IgD-negative memory B cell (primary cell): ENCODE data around the gene CS. TPM values are rescaled to one million over a fixed set of nuclear protein-coding genes. Genes with fewer than 3 reads are reported as not detected.

Experiments
- H3K27ac Mint-ChIP-seq, 3 donors: one replicate each; pipeline ENCODE4 v1.8.0; 2020 to 2022; ENCODE audit warnings: mild to moderate bottlenecking in 3 of 3, mixed read lengths in 3 of 3, moderate library complexity in 1 of 3
- H3K27me3 Mint-ChIP-seq: one replicate; pipeline ENCODE4 v1.8.0; 2021; ENCODE audit warnings: mixed read lengths
- H3K36me3 Mint-ChIP-seq: one replicate; pipeline ENCODE4 v1.8.0; 2020; ENCODE audit warnings: mild to moderate bottlenecking, mixed read lengths
- H3K4me1 Mint-ChIP-seq, 3 donors: one replicate each; pipeline ENCODE4 v1.8.0; 2020 to 2022; ENCODE audit warnings: mixed read lengths in 3 of 3, mild to moderate bottlenecking in 1 of 3
- H3K4me3 Mint-ChIP-seq, 4 donors: one replicate each; pipeline ENCODE4 v1.8.0; 2020 to 2022; ENCODE audit warnings: mild to moderate bottlenecking in 4 of 4, mixed read lengths in 4 of 4, moderate library complexity in 3 of 4
- H3K9me3 Mint-ChIP-seq, 3 donors: one replicate each; pipeline ENCODE4 v1.8.0; 2020 to 2021; ENCODE audit warnings: mixed read lengths in 3 of 3, mild to moderate bottlenecking in 1 of 3
- polyA plus RNA-seq: library from polyadenylated mRNA; unstranded; fragments of 300-500 nt; fragmentation: Illumina TruSeq; gene quantifications from one replicate; pipeline ENCODE4 v1.2.3, GENCODE V29; 2021

Gene CS
- polyA plus RNA-seq, 1 donor from 2014 or later: 79.3 TPM

DNA sequence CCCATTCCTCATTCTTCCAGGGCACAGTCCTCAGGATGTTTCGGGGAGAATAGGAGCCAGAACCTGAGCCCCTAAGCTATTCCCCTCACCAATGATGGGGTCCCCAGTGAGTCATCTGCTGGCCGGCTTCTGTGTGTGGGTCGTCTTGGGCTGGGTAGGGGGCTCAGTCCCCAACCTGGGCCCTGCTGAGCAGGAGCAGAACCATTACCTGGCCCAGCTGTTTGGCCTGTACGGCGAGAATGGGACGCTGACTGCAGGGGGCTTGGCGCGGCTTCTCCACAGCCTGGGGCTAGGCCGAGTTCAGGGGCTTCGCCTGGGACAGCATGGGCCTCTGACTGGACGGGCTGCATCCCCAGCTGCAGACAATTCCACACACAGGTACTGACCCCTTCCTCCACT is 68.9 kb downstream of the CS start:
- H3K36me3 Mint-ChIP-seq: no peaks in the 10 kb centered on the region
- H3K4me3 Mint-ChIP-seq: no peak overlapping the region
- no peak overlapping the region for H3K27ac Mint-ChIP-seq
- H3K9me3 Mint-ChIP-seq: no peaks in the 10 kb centered on the region
- H3K4me1 Mint-ChIP-seq: peaks cover 0 to 2% (median 0%) of the 10 kb centered on the region in 3 donors
- no peaks in the 10 kb centered on the region for H3K27me3 Mint-ChIP-seq

DNA sequence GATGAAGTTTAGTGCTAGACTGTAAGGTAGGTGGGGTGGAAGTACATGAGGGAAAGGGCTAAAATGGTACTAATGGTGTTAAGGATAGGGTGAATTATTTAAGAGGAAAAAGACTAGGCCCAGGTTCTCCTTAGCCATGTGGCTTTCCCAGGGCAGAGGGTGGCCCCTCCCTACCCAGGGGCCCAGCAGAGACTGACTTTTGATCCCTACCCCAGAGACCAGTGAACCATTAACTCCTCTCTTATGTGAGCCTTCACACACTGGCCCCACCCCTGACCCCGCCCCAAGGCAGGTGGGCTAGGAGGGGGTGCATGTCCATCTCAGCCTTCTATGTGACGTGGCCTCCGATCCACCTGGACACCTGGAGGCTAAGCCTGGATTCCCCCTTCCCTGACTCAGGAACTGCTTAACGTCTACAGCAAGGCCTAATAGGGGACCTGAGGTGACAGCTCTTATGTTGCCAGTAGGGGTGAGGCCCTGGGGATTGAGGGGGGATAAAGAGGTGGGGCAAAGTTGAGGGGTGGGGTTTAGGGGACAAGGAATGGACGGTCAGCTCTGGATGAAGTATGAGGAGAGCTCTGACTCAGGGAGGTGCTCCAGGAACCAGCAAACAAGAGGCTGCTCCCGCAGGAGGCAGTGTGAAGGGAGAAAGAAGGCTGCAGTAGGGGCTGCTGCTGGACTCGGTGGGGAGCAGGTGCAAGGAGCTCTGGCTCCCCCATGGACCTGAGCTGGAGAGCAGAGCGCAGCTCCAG is 69.5 kb downstream of the CS start:
- no peaks in the 10 kb centered on the region for H3K27me3 Mint-ChIP-seq
- H3K4me1 Mint-ChIP-seq: peaks cover 0 to 2% (median 0%) of the 10 kb centered on the region in 3 donors
- H3K27ac Mint-ChIP-seq: peak overlapping the region in 1 of 3 donors; percentile 19
- H3K4me3 Mint-ChIP-seq: no peak overlapping the region
- no peaks in the 10 kb centered on the region for H3K36me3 Mint-ChIP-seq
- no peaks in the 10 kb centered on the region for H3K9me3 Mint-ChIP-seq

DNA sequence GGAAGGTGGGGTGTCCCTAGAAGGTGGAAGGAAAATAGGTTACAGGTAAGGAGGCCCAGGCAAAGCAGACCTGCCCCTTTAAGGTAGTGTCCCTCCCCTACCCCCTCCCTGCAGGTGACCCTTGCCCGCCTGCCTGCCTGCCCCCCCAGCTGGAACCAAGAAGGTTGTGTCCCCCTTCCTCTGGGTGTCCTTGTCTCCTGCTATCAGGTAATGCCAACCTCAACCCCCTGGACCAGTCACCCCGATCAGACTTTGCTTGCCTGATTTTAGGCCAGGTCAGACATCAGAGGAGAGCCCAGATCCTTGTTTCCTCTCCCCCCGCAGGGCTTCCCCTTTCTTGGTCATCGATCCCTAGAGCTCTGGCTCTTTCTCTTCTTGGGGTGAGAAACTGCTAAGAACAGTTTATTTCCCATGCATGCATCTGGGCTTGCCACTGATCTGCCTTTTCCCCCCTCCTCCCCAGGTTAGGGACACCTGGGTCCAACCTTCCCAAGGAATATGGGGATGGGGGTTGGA is 70.2 kb downstream of the CS start, which contains the start of gene SLC39A5:
TSS of gene SLC39A5 (plus strand) at position 136 of the 516 bp plus-strand sequence. CDS start 1,224 bp downstream, outside the sequence.
- Mint-ChIP-seq H3K4me3 (no peak within 1 kb of the TSS), H3K27ac (peak within 1 kb of the TSS in 2 of 3 donors; percentile 19 to 71)

DNA sequence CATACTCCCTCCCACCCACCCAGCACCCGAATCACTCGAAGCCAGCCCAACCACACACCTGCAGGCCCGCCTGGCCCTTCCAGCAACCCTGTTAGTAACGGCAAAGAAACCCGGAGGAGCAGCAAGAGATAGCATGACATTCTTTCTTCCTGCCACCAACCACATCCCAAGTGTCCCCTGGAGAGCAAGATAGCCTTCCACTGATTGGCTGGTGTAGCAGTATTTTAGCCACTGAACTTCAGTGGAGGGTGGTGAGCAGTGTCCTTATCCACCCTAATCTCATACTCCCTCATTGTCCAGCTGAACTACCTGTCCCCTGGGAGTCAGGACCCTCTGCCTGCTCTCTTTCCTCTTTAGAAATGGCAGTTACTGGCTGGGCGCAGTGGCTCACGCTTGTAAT is 71.0 kb downstream of the CS start:
- Mint-ChIP-seq H3K9me3 (no peaks in the 10 kb centered on the region), H3K36me3 (no peaks in the 10 kb centered on the region), H3K27ac (no peak overlapping the region), H3K27me3 (no peaks in the 10 kb centered on the region), H3K4me1 (peaks cover under 1 to 10% (median 7%) of the 10 kb centered on the region in 3 donors), H3K4me3 (no peak overlapping the region)

More for the DNA sequence above, 70.2 kb downstream of the CS start, which contains the start of gene SLC39A5:
- H3K27me3 Mint-ChIP-seq: no peaks in the 10 kb centered on the region
- no peaks in the 10 kb centered on the region for H3K9me3 Mint-ChIP-seq
- H3K4me1 Mint-ChIP-seq: peaks cover 0 to 7% (median 6%) of the 10 kb centered on the region in 3 donors
- H3K36me3 Mint-ChIP-seq: no peaks in the 10 kb centered on the region

DNA sequence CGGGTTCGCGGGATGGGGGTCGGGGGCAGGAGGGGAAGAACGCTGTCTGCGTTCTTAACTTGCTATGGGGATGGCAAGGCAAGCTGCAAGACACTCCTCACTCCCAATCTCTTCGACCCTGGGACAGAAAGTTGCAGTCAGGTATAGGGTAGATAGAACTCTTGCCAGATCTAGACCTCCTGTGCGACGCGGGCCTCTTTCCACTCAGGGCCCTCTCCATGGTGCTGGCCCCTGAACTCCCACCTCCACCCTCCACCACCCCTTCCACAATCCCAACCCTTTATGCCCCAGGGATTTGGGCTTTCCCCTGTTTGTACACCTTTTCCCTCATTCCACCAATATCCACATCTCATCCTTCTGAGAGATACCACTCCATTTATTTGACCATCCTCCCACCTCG is 75.2 kb downstream of the CS start:
- Mint-ChIP-seq H3K4me1 (peaks cover 20 to 32% (median 22%) of the 10 kb centered on the region in 3 donors), H3K4me3 (peak overlapping the region; percentile 84 to 94 (median 91)), H3K9me3 (no peaks in the 10 kb centered on the region), H3K36me3 (peaks cover 1% of the 10 kb centered on the region), H3K27ac (peak overlapping the region; percentile 65 to 97 (median 95)), H3K27me3 (no peaks in the 10 kb centered on the region)

DNA sequence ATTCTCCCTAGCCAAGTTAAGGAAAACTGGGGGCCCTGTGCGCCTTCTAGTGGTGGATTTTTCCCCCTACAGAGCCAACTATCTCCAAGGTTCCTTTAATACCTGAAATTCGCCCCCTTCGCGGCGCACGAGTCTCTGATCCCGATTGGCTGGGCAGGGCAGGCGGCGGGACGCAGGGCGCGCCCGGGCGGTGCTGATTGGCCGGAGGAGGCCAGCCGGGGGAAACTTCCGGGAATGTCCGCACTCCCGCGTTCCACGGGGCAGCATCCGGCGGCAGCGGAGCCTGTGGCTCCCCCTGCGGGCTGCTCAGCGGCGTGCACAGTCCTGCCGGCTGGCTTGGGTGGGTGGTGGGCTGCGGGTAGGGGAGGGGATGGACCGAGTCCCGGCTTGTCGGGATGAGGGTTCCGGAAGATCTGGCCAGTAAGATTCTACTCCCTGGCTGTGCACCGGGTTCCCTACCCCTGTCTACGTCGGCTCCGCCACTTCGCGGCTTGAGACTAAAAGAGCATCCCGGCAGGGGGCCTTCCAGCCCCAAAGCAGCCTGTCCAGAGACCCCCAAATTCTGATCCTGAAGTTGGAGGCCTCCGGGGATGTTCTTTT is 75.9 kb downstream of the CS start, which contains the start of gene NABP2:
TSS of gene NABP2 (plus strand) at position 241 of the 600 bp plus-strand sequence. CDS start 515 bp downstream, outside the sequence.
- Mint-ChIP-seq H3K4me3 (peak within 1 kb of the TSS; percentile 84 to 100 (median 92)), H3K27me3 (no peaks in the 10 kb centered on the region), H3K36me3 (peaks cover 1% of the 10 kb centered on the region), H3K9me3 (no peaks in the 10 kb centered on the region), H3K27ac (peak within 1 kb of the TSS; percentile 89 to 97 (median 95)), H3K4me1 (peaks cover 20 to 34% (median 22%) of the 10 kb centered on the region in 3 donors)

DNA sequence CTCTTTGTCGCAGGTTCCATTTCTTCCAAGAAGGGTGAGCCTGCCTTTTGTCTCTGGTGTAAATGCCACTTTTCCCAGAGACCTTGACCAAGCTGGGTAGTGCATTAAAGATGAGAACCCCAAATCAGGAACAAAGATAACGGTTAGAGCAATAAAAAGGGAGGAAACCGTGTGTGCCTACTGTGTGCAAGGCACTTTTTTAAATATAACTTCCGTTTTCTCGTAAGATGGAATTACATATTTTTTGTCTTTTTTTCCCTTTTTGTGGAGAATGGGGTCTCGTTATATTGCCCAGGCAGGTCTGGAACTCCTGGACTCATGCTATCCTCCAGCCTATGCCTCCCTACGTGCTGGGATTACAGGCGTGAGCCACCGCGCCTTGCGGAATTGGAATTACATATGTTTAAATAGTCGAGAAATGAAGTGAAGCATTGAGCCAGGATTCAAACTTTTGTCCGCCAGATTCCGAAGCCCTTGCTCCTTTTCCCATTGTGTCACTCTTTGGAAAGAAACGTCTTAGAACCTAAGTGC is 76.5 kb downstream of the CS start:
- peaks cover 20 to 34% (median 22%) of the 10 kb centered on the region in 3 donors for H3K4me1 Mint-ChIP-seq
- peak overlapping the region; percentile 89 to 97 (median 95) for H3K27ac Mint-ChIP-seq
- H3K27me3 Mint-ChIP-seq: no peaks in the 10 kb centered on the region
- peaks cover 1% of the 10 kb centered on the region for H3K36me3 Mint-ChIP-seq
- H3K9me3 Mint-ChIP-seq: no peaks in the 10 kb centered on the region
- H3K4me3 Mint-ChIP-seq: peak overlapping the region; percentile 84 to 100 (median 92)

DNA sequence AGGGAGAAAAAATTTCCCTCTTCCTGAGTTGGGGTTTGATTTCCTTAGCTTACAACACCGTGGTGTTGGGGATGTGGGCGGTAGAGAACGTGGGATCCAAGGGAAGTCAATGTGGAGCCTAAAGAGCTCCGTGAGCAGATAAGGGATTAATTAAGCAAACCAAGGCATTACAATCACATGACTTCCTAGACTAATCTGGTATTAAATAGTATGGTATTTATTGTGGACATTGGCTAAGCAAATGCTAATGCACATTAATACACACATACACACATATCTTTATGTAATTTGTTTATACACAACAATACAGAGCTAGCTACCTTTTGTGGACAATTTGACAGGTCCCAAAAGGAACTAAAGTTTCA is 77.6 kb downstream of the CS start:
- peak overlapping the region; percentile 90 to 100 (median 98) for H3K4me3 Mint-ChIP-seq
- H3K27me3 Mint-ChIP-seq: no peaks in the 10 kb centered on the region
- H3K4me1 Mint-ChIP-seq: peaks cover 20 to 34% (median 22%) of the 10 kb centered on the region in 3 donors
- no peaks in the 10 kb centered on the region for H3K9me3 Mint-ChIP-seq
- H3K27ac Mint-ChIP-seq: peak overlapping the region; percentile 95 to 98 (median 97)
- peaks cover 1% of the 10 kb centered on the region for H3K36me3 Mint-ChIP-seq

DNA sequence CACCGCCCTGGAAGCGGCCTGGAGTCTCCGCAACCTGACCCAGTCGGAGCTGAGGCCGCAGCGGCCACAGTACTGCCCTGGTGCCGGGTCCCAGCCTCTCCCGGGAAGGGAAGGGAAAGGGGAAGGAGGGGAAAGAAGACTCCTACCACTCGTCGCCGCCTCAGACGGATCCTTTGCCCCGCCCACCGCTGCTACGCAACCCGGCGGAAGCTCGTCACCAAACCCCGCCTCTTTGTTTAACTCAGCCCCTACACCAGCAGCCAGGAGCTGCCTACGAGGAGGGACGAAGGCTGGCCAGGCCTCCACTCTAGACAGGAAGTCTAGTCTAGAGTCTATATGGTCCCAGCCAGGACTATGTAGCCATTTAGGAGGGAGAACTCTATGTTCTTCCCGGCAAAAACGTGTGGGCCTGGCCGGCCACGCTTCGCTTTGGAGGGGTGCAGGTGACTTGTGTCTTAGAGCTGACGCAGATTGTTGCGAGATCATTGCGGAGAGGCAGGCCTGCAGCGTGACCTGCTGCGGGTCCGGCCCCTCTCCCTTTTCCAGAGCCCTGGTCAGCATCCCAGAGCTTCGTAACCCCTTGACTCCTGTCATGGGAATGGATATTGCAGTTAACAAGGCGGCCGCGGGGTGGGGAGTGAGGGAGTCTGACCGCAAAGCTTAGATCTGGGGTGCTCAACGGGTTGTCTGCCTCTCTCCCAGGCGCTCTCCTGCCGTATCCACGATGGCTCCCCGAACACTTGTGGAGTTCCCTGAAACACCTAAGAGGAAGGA is 78.2 kb downstream of the CS start, which contains the start of gene RNF41:
TSS of gene RNF41 (minus strand) at position 166 of the 774 bp plus-strand sequence. CDS start 7,875 bp downstream, outside the sequence.
- no peaks in the 10 kb centered on the region for H3K27me3 Mint-ChIP-seq
- peak within 1 kb of the TSS; percentile 90 to 100 (median 98) for H3K4me3 Mint-ChIP-seq
- peaks cover 20 to 34% (median 22%) of the 10 kb centered on the region in 3 donors for H3K4me1 Mint-ChIP-seq
- H3K9me3 Mint-ChIP-seq: no peaks in the 10 kb centered on the region
- peaks cover 1% of the 10 kb centered on the region for H3K36me3 Mint-ChIP-seq
- peak within 1 kb of the TSS; percentile 95 to 98 (median 97) for H3K27ac Mint-ChIP-seq

Other genes with a start within 250 kb of the CS start
- gene ERBB3, start 220.2 kb downstream of the CS start, polyA plus RNA-seq: 0.83 TPM
- 112 TPM for gene PA2G4, start 195.8 kb downstream of the CS start, polyA plus RNA-seq
- gene RPL41, start 183.7 kb downstream of the CS start, polyA plus RNA-seq: 8,874 TPM
- 2.9 TPM for gene ZC3H10, start 182.1 kb downstream of the CS start, polyA plus RNA-seq
- 156 TPM for gene ESYT1, start 172.1 kb downstream of the CS start, polyA plus RNA-seq
- 25.2 TPM for gene MYL6B, start 147.7 kb downstream of the CS start, polyA plus RNA-seq
- 1,656 TPM for gene MYL6, start 142.0 kb downstream of the CS start, polyA plus RNA-seq
- gene SMARCC2, start 110.8 kb downstream of the CS start, polyA plus RNA-seq: 81.9 TPM
- gene RNF41, start 78.4 kb downstream of the CS start, polyA plus RNA-seq: 104 TPM
- gene NABP2, start 76.0 kb downstream of the CS start, polyA plus RNA-seq: 6.5 TPM
- not detected for gene SLC39A5, start 70.3 kb downstream of the CS start, polyA plus RNA-seq
- gene ANKRD52, start 41.9 kb downstream of the CS start, polyA plus RNA-seq: 19.6 TPM
- gene COQ10A, start 33.4 kb downstream of the CS start, polyA plus RNA-seq: 15.1 TPM
- gene CNPY2, start 15.7 kb upstream of the CS start, polyA plus RNA-seq: 160 TPM
- 5.5 TPM for gene PAN2, start 33.7 kb upstream of the CS start, polyA plus RNA-seq
- 12.4 TPM for gene IL23A, start 38.6 kb upstream of the CS start, polyA plus RNA-seq
- 87.7 TPM for gene STAT2, start 59.8 kb upstream of the CS start, polyA plus RNA-seq
- gene APOF, start 62.5 kb upstream of the CS start, polyA plus RNA-seq: not detected
- gene TIMELESS, start 149.1 kb upstream of the CS start, polyA plus RNA-seq: 14.3 TPM
- not detected for gene MIP, start 154.3 kb upstream of the CS start, polyA plus RNA-seq
- 1.3 TPM for gene SPRYD4, start 168.2 kb upstream of the CS start, polyA plus RNA-seq
- 3.8 TPM for gene GLS2, start 187.8 kb upstream of the CS start, polyA plus RNA-seq
- gene RBMS2, start 221.5 kb upstream of the CS start, polyA plus RNA-seq: 0.28 TPM